GM19463 (cell line): ENCODE data around the gene CDV3.

Experiments used
- ATAC-seq: cut with Tn5 transposase; IDR thresholded peaks from one replicate; pipeline ENCODE4 v1.9.1; 2021; ENCODE audit warnings: mild to moderate bottlenecking, moderate library complexity; ENCODE audit not compliant: unreplicated experiment

CDV3 gene

DNA sequence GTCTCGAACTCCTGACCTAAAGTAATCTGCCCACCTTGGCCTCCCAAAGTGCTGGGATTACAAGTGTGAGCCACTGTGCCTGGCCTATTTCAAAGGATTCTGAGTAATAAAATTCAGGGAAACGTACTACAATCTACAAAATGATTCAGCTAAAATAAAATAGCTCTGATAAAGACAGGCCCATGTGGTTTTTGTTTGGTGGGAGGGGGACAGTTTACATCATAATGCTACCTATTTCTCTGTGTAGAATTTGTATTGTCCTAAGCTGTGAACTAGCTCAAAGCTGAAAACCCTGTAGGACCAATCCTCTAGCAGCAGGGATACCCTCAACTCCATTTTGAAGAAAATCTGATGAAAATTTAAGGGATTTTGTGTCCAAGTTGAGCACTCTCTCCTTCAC, 25.8 kb downstream of the CDV3 start:
- ATAC-seq: no peak

DNA sequence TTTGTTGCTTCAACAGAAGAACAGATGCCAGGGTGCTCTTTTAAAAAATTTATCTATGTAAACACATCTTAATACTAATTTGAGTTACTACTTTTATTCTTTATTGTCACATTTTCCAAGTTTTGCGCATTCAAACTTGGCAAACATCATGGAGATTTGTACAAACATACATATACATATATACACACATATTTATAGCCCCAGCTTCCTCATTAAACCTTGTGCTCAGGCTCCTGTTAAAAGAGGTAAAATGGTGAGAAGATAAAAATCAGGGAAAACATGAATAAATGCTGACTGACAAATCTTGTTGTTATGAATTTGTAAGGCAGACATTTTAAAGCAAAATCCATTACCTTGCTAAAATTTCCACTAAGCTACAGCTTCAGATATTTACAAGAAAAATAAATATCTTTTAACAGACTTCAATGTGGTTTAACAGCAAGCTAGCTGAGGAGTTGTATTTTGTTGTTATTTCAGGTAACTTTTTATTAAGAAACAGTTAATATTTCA, 27.1 kb downstream of the CDV3 start:
- no peak for ATAC-seq

DNA sequence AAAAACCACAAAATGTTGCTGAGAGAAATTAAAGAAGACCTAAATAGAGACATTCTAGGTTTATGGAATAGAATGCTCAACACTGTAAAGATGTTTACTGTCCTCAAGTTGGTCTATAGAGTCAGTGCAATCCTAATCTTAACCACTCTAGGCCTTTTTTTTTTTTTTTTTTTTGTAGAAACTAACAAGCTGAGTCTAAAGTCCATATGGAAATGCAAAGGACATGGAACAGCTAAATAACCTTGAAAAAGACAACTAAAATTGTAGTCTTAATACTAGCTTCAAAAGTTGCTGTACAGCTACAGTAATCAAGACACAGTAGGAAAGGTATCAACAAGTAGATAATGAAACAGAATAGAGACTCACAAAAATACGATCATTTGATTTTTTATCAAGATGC, 32.9 kb downstream of the CDV3 start:
- ATAC-seq: no peak

GRCh38 chr3:133606902-133607301, 33.4 kb downstream of the CDV3 start:
- no peak for ATAC-seq

GRCh38 chr3:133607816-133608215, 34.3 kb downstream of the CDV3 start:
- no peak for ATAC-seq

DNA sequence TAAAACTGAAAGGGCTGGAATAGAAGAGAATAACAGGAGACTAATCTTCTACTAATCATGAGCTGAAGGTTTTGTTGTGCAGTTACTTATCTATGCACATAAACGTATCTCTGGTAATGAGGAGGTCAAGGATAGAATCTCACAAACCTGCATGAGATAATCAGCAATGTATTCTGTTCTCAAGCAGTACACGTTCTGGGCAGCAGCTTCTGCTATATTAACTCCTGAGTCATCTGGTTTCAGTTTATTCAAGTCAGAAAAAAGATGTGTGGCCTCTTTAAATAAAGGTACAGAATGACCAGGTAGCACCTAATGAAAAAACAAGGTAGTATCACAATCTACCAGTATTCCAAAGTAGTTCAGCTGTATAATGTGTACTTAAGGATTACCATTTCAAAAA, 34.9 kb downstream of the CDV3 start:
- ATAC-seq: no peak

DNA sequence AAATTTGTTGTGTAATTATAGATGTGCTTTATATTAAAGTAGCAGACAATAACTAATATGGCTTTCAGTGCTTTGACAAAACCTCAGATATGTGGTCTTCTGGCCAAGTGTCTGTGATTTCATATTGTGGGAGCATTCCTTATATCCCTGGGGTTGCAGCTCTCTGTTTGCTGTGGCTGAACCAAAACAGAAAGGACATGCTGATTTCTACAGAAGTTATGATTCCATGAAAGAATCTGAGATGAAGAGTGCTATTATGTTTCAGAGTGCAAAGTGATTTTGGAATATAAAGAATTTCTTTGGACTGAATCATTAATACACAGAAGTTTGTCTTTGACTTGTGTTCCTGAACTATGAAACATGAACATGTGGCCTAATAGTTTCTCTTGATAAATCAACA, 36.5 kb downstream of the CDV3 start:
- no peak for ATAC-seq

DNA sequence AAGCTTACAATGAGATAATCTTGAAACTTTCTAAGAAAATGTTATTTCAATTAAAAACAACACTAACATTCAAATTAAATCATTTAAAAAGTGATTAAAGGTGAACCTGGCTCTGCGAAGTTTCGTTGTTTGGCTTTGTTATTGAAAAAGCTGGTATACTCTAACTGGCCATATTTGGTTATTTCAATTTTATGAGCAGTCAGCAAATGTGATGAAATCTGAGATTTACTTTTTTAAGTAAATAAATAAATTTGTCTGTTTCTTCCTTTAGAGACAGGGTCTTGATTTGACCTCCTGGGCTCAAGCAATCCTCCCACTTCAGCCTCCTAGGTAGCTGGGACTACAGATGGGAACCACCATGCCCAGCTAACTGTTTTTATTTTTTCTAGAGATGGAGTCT, 38.0 kb downstream of the CDV3 start:
- no peak for ATAC-seq

DNA sequence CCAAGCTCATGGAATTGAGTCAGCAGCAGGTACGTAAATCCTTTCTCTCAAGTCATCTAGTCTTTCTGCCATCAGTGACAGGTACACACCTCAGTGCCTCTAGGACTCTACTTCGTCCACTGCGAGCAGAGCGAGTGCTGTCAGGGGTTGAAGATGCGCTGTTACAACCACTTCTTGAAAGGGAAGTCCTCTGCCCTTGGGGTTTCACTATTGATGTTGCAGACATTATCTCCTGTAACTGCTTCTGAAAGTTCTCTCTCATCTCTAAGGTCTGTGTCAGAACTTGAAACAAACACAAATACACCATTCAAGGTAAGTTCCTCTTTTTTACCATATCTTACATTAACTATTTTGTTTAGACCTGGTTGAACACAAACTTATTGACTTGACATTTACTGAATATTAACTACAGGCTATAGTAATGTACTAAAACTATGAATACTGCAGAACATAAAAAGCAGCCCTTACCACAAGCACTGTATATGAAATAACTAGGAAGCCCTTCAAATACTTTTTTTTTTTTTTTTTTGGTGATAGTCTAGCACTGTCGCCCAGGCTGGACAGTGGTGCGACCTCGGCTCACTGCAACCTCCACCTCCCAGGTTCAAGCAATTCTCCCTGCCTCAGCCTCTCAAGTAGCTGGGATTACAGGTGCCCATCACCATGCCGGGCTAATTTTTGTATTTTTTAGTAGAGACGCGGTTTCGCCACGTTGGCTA, 46.7 kb downstream of the CDV3 start:
- ATAC-seq: peak; percentile 98

GRCh38 chr3:133627789-133628188, 54.3 kb downstream of the CDV3 start:
- no peak for ATAC-seq

- ATAC-seq: no peak
These were observed 55.7 kb downstream of the CDV3 start for GRCh38 chr3:133629146-133629545.

- no peak for ATAC-seq
These were observed 60.0 kb downstream of the CDV3 start for GRCh38 chr3:133633439-133633838.
